ENCODE results near the gene ODAD2.

The ODAD2 gene

GRCh38 chr10:27801171-27801785, 197.6 kb downstream of the ODAD2 start:
- H3K79me2 ChIP-seq (ENCODE audit: low read length), result no peaks in the 10 kb centered on the region
- no peaks in the 10 kb centered on the region for H3K4me1 ChIP-seq (ENCODE audit: low read length)
- H3K9me2 ChIP-seq (replicated peaks; ENCODE audit: insufficient read depth, low read length), result no peaks in the 10 kb centered on the region
- H4K20me1 ChIP-seq (ENCODE audit: insufficient read depth, low read length), result no peaks in the 10 kb centered on the region
- no peaks in the 10 kb centered on the region for H3K27me3 ChIP-seq (replicated peaks; ENCODE audit: insufficient read depth, low read length)
- no peaks in the 10 kb centered on the region for H3F3A ChIP-seq (ENCODE audit: insufficient read depth, low read length)
- no peak overlapping the region for H3K4me2 ChIP-seq (ENCODE audit: low read depth, low read length)
- no peaks in the 10 kb centered on the region for H3K9me3 ChIP-seq (replicated peaks; ENCODE audit: insufficient read depth, low read length)
- H3K36me3 ChIP-seq (replicated peaks; ENCODE audit: insufficient read depth, low read length), result no peaks in the 10 kb centered on the region
- no peak for TF ChIP-seq CTCF (IDR thresholded peaks at IDR 0.05; ENCODE audit: low read length)
- DNase-seq, result no peak
- no peak overlapping the region for H3K27ac ChIP-seq (ENCODE audit: low read length)
- H2AFZ ChIP-seq (ENCODE audit: low read length), result no peak overlapping the region
- H3K9ac ChIP-seq (ENCODE audit: low read length), result no peak overlapping the region
- no peak overlapping the region for H3K4me3 ChIP-seq (ENCODE audit: low read length)

- Histone ChIP-seq H3K4me2 (ENCODE audit: low read depth, low read length) (no peak overlapping the region), H3K27ac (ENCODE audit: low read length) (no peak overlapping the region), H3K4me3 (ENCODE audit: low read length) (no peak overlapping the region), H3K9me3 (replicated peaks; ENCODE audit: insufficient read depth, low read length) (no peaks in the 10 kb centered on the region), H3K9ac (ENCODE audit: low read length) (no peak overlapping the region), H2AFZ (ENCODE audit: low read length) (no peak overlapping the region), H3K27me3 (replicated peaks; ENCODE audit: insufficient read depth, low read length) (no peaks in the 10 kb centered on the region), H3K79me2 (ENCODE audit: low read length) (no peaks in the 10 kb centered on the region), H3F3A (ENCODE audit: insufficient read depth, low read length) (no peaks in the 10 kb centered on the region), H3K36me3 (replicated peaks; ENCODE audit: insufficient read depth, low read length) (no peaks in the 10 kb centered on the region), H4K20me1 (ENCODE audit: insufficient read depth, low read length) (no peaks in the 10 kb centered on the region), H3K4me1 (ENCODE audit: low read length) (no peaks in the 10 kb centered on the region), H3K9me2 (replicated peaks; ENCODE audit: insufficient read depth, low read length) (no peaks in the 10 kb centered on the region)
- TF ChIP-seq CTCF (IDR thresholded peaks at IDR 0.05; ENCODE audit: low read length) (no peak), EZH2phosphoT487 (IDR thresholded peaks at IDR 0.05; ENCODE audit: low read length) (no peak), EZH2 (optimal IDR thresholded peaks at IDR 0.05; ENCODE audit: low read depth, low read length) (no peak)
- DNase-seq, result no peak
These were observed 199.8 kb downstream of the ODAD2 start for GRCh38 chr10:27799046-27799445.

- H3K9me2 ChIP-seq (replicated peaks; ENCODE audit: insufficient read depth, low read length), result no peaks in the 10 kb centered on the region
- no peaks in the 10 kb centered on the region for H3K36me3 ChIP-seq (replicated peaks; ENCODE audit: insufficient read depth, low read length)
- no peaks in the 10 kb centered on the region for H3K79me2 ChIP-seq (ENCODE audit: low read length)
- H3K27ac ChIP-seq (ENCODE audit: low read length), result no peak overlapping the region
- H4K20me1 ChIP-seq (ENCODE audit: insufficient read depth, low read length), result no peaks in the 10 kb centered on the region
- H3K4me3 ChIP-seq (ENCODE audit: low read length), result no peak overlapping the region
- H3K4me2 ChIP-seq (ENCODE audit: low read depth, low read length), result no peak overlapping the region
- DNase-seq, result no peak
- H3F3A ChIP-seq (ENCODE audit: insufficient read depth, low read length), result no peaks in the 10 kb centered on the region
- H3K9me3 ChIP-seq (replicated peaks; ENCODE audit: insufficient read depth, low read length), result no peaks in the 10 kb centered on the region
- H3K27me3 ChIP-seq (replicated peaks; ENCODE audit: insufficient read depth, low read length), result no peaks in the 10 kb centered on the region
- H3K4me1 ChIP-seq (ENCODE audit: low read length), result no peaks in the 10 kb centered on the region
- H2AFZ ChIP-seq (ENCODE audit: low read length), result no peak overlapping the region
- TF ChIP-seq EZH2phosphoT487 (IDR thresholded peaks at IDR 0.05; ENCODE audit: low read length) (no peak), CTCF (IDR thresholded peaks at IDR 0.05; ENCODE audit: low read length) (peak; percentile 22; the same call in 1 of the 2 replicates)
- no peak overlapping the region for H3K9ac ChIP-seq (ENCODE audit: low read length)
These were observed 204.7 kb downstream of the ODAD2 start for GRCh38 chr10:27794157-27794556.
